Testis (tissue), 2 donors: Measurements from ENCODE around the gene RGS9.

Source experiments
- POLR2A ChIP-seq: fragments of 450-650 bp; IDR thresholded peaks from one replicate; pipeline ENCODE4 v1.6.1; 2017; ENCODE audit warnings: antibody characterized with exemption, mild to moderate bottlenecking, moderate library complexity
- TF ChIP-seq, protein P1 (sequence below), 3 experiments: fragments of 450-650 bp in 2 of 3; fragments of 200-600 bp in 1 of 3; sonication (generic) in 1 of 3; IDR thresholded peaks; one replicate each; pipeline ENCODE4 v1.5.1; 2016 to 2019; ENCODE audit warnings: antibody characterized with exemption in 3 of 3, mild to moderate bottlenecking in 2 of 3, moderate library complexity in 1 of 3

DNA sequence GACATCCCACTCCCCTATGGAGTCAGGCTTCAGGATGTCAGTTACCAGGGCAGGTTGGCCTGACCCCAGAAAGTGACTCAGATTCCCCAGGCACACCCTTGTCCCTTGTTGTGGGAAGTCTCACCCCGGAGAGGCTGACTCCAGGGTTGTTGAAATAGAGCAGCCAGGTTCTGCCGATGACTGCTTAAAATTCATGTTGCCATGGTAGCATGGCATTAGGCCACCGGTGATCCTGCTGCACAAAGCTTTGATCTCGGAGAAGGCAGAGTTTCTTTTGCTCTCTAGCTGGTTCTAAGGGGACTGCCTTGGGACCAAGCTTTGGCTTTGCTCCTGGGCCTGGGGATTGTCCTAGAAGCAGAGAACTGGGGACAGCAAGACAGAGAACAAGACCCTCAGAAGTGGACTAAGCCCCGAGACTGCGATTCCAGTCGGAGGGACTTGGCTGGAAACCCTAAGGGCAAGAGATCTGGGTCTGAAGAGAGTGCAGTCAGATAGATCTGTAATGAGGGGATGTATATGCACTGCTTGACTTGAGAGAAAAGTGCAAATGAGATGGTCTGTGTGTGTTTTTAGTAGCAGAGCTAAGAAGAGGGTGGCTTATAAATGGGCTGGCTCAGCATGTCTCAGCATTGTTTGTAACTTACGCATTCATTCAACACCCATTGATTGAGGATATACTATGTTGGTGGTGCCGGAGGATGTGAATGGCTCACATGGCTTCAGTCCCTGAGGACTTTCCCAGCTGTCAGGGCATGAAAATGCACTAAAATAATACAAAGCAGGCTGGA is 106.9 kb downstream of the RGS9 start:
- TF ChIP-seq, protein P1, sequence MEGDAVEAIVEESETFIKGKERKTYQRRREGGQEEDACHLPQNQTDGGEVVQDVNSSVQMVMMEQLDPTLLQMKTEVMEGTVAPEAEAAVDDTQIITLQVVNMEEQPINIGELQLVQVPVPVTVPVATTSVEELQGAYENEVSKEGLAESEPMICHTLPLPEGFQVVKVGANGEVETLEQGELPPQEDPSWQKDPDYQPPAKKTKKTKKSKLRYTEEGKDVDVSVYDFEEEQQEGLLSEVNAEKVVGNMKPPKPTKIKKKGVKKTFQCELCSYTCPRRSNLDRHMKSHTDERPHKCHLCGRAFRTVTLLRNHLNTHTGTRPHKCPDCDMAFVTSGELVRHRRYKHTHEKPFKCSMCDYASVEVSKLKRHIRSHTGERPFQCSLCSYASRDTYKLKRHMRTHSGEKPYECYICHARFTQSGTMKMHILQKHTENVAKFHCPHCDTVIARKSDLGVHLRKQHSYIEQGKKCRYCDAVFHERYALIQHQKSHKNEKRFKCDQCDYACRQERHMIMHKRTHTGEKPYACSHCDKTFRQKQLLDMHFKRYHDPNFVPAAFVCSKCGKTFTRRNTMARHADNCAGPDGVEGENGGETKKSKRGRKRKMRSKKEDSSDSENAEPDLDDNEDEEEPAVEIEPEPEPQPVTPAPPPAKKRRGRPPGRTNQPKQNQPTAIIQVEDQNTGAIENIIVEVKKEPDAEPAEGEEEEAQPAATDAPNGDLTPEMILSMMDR (IDR thresholded peaks at IDR 0.05) = no peak
- no peak for TF ChIP-seq POLR2A
